Measurements from ENCODE around the gene VAV2.

VAV2 gene

GRCh38 chr9:133834080-133834976 is 157.8 kb downstream of the VAV2 start:
- DNase-seq (ENCODE audit: low spot score), result no peak

GRCh38 chr9:133833388-133834025 is 158.6 kb downstream of the VAV2 start:
- no peak for DNase-seq (ENCODE audit: low spot score)

GRCh38 chr9:133832877-133833276 is 159.2 kb downstream of the VAV2 start:
- DNase-seq (ENCODE audit: low spot score), result no peak

GRCh38 chr9:133830711-133831110 is 161.4 kb downstream of the VAV2 start:
- no peak for DNase-seq (ENCODE audit: low spot score)

- no peak for DNase-seq (ENCODE audit: low spot score)
Observed at GRCh38 chr9:133830310-133830709, 161.8 kb downstream of the VAV2 start.

- no peak for DNase-seq (ENCODE audit: low spot score)
Observed at GRCh38 chr9:133828338-133828997, 163.7 kb downstream of the VAV2 start.

GRCh38 chr9:133826289-133827085 is 165.6 kb downstream of the VAV2 start:
- no peak for DNase-seq (ENCODE audit: low spot score)

GRCh38 chr9:133825555-133826218 is 166.4 kb downstream of the VAV2 start:
- no peak for DNase-seq (ENCODE audit: low spot score)

GRCh38 chr9:133824802-133825186 is 167.3 kb downstream of the VAV2 start:
- no peak for DNase-seq (ENCODE audit: low spot score)

GRCh38 chr9:133824106-133824801 is 167.9 kb downstream of the VAV2 start:
- DNase-seq (ENCODE audit: low spot score), result no peak

GRCh38 chr9:133823189-133824105 is 168.7 kb downstream of the VAV2 start:
- no peak for DNase-seq (ENCODE audit: low spot score)

- no peak for DNase-seq (ENCODE audit: low spot score)
Observed at GRCh38 chr9:133822430-133823065, 169.6 kb downstream of the VAV2 start.

GRCh38 chr9:133821601-133822429 is 170.3 kb downstream of the VAV2 start:
- DNase-seq (ENCODE audit: low spot score), result no peak

- no peak for DNase-seq (ENCODE audit: low spot score)
Observed at GRCh38 chr9:133819923-133820322, 172.2 kb downstream of the VAV2 start.

- DNase-seq (ENCODE audit: low spot score), result no peak
Observed at GRCh38 chr9:133818444-133818843, 173.7 kb downstream of the VAV2 start.

- no peak for DNase-seq (ENCODE audit: low spot score)
Observed at GRCh38 chr9:133815781-133816180, 176.3 kb downstream of the VAV2 start.

- DNase-seq (ENCODE audit: low spot score), result no peak
Observed at GRCh38 chr9:133814586-133815208, 177.4 kb downstream of the VAV2 start.

Measured in left forelimb (tissue), 1 donor.